ENCODE data around the gene CTSK.

CTSK gene

GRCh38 chr1:150798525-150798924, 9.5 kb downstream of the CTSK start:
- H3K36me3 ChIP-seq (ENCODE audit: control insufficient read depth in 2 of 2, insufficient read depth in 1 of 2, low read length in 2 of 2): peaks cover 0 to 16% of the 10 kb centered on the region in 2 experiments; a peak in 1 of 3 replicates
- POLR2A ChIA-PET: interaction anchor here (1.0 kb wide), 1 partner anchor 169 kb away, joined by 3 read pairs; the partner anchor contains the start of gene ENSA
- CTCF ChIA-PET: interaction anchor here (0.6 to 1.4 kb wide), 3 partner anchors 11 to 81 kb away, joined by 3 to 9 read pairs (median 3); no protein-coding TSS in a partner anchor
- H3K9me3 ChIP-seq (ENCODE audit: control insufficient read depth, insufficient read depth, low read depth, low read length): no peaks in the 10 kb centered on the region
- no peak overlapping the region for H3K4me3 ChIP-seq (ENCODE audit: low read depth, low read length)
- H3K27ac ChIP-seq (ENCODE audit: extremely low read depth, low read depth, low read length): no peak overlapping the region
- peaks cover 3% of the 10 kb centered on the region for H3K4me1 ChIP-seq (ENCODE audit: control insufficient read depth, insufficient read depth, low read length)
- TF ChIP-seq ZNF148 (tag by site-specific recombination; IDR thresholded peaks at IDR 0.05; ENCODE audit: borderline replicate concordance) (no peak), ZBTB10 (tag by site-specific recombination; IDR thresholded peaks at IDR 0.05) (no peak), ZNF184 (tag by site-specific recombination; IDR thresholded peaks at IDR 0.05) (no peak), SP3 (tag by site-specific recombination; IDR thresholded peaks at IDR 0.05) (no peak), ZNF558 (tag by site-specific recombination; IDR thresholded peaks at IDR 0.05) (no peak), GLI4 (tag by site-specific recombination; IDR thresholded peaks at IDR 0.05) (no peak), PATZ1 (tag by site-specific recombination; IDR thresholded peaks at IDR 0.05) (peak; percentile 36; the same call in 1 of the 2 replicates), MZF1 (tag by site-specific recombination; IDR thresholded peaks at IDR 0.05; ENCODE audit: borderline replicate concordance) (peak; percentile 73; the same call in 1 of the 2 replicates), ZNF132 (tag by site-specific recombination; IDR thresholded peaks at IDR 0.05; ENCODE audit: borderline replicate concordance) (no peak), MYNN (tag by site-specific recombination; IDR thresholded peaks at IDR 0.05; ENCODE audit: borderline replicate concordance) (no peak), ZNF621 (tag by site-specific recombination; IDR thresholded peaks at IDR 0.05) (no peak), HOXC10 (CRISPR knock-in tag; IDR thresholded peaks at IDR 0.05) (no peak), FEZF1 (tag by site-specific recombination; IDR thresholded peaks at IDR 0.05) (no peak), ZBTB11 (tag by site-specific recombination; conservative IDR thresholded peaks at IDR 0.05; ENCODE audit: low read depth) (no peak), KLF9 (tag by site-specific recombination; IDR thresholded peaks at IDR 0.05; ENCODE audit: low read depth) (0 out of 2 replicates have a peak, but pooled peaks have one; percentile 13), ZBTB1 (tag by site-specific recombination; IDR thresholded peaks at IDR 0.05) (no peak), ZNF398 (tag by site-specific recombination; IDR thresholded peaks at IDR 0.05) (peak; percentile 42; the same call in 1 of the 2 replicates), ZNF140 (tag by site-specific recombination; IDR thresholded peaks at IDR 0.05) (no peak), BCL11B (tag by site-specific recombination; IDR thresholded peaks at IDR 0.05; ENCODE audit: low read depth) (no peak), ZSCAN16 (tag by site-specific recombination; IDR thresholded peaks at IDR 0.05) (no peak), ZNF664 (tag by site-specific recombination; IDR thresholded peaks at IDR 0.05) (no peak), ZNF776 (tag by site-specific recombination; IDR thresholded peaks at IDR 0.05; ENCODE audit: borderline replicate concordance) (no peak)
- TF ChIP-seq, protein P1, sequence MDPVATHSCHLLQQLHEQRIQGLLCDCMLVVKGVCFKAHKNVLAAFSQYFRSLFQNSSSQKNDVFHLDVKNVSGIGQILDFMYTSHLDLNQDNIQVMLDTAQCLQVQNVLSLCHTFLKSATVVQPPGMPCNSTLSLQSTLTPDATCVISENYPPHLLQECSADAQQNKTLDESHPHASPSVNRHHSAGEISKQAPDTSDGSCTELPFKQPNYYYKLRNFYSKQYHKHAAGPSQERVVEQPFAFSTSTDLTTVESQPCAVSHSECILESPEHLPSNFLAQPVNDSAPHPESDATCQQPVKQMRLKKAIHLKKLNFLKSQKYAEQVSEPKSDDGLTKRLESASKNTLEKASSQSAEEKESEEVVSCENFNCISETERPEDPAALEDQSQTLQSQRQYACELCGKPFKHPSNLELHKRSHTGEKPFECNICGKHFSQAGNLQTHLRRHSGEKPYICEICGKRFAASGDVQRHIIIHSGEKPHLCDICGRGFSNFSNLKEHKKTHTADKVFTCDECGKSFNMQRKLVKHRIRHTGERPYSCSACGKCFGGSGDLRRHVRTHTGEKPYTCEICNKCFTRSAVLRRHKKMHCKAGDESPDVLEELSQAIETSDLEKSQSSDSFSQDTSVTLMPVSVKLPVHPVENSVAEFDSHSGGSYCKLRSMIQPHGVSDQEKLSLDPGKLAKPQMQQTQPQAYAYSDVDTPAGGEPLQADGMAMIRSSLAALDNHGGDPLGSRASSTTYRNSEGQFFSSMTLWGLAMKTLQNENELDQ (tag by site-specific recombination; IDR thresholded peaks at IDR 0.05; ENCODE audit: low read depth): no peak

All from HEK293 (cell line).